ENCODE data around the gene KCNK10.

- TF ChIP-seq CTCF (IDR thresholded peaks at IDR 0.05 in 4 of 5, conservative IDR thresholded peaks at IDR 0.05 in 1 of 5), result no peak
- TF ChIP-seq POLR2A (IDR thresholded peaks at IDR 0.05), result no peak
Measured at GRCh38 chr14:88210426-88210825, 112.6 kb downstream of the KCNK10 start.

All from gastrocnemius medialis (tissue), 4 donors.